Neural cell (in vitro differentiated cells): Measurements from ENCODE around the gene ABCG8. TPM values are rescaled to one million over a fixed set of nuclear protein-coding genes. Genes with fewer than 3 reads are reported as not detected.

ENCODE experiments used
- H2AFZ ChIP-seq: fragments of 200-600, 300-800 bp; sonication (generic), shearing (Covaris generic); 2 replicates; pipeline ENCODE4 v1.6.0; 2014; ENCODE audit warnings: low read depth, mild to moderate bottlenecking, antibody characterized with exemption, low read length, moderate library complexity
- H3F3A ChIP-seq: fragments of 200-600 bp; shearing (Covaris generic); 2 replicates; pipeline ENCODE4 v1.6.1; 2016; ENCODE audit warnings: mild to moderate bottlenecking, moderate library complexity, mixed read lengths, antibody characterized with exemption, low read length; ENCODE audit not compliant: insufficient read depth, poor library complexity, severe bottlenecking
- H3K27ac ChIP-seq: fragments of 200-600, 300-800 bp; sonication (generic), shearing (Covaris generic); 2 replicates; pipeline ENCODE4 v1.5.1; 2014; ENCODE audit warnings: mild to moderate bottlenecking, low read length, moderate library complexity
- H3K27me3 ChIP-seq: fragments of 300-800, 200-600 bp; sonication (generic), shearing (Covaris generic); 2 replicates; pipeline ENCODE4 v1.6.0; 2014; ENCODE audit warnings: mild to moderate bottlenecking, low read depth, low read length, moderate library complexity; ENCODE audit not compliant: insufficient read depth
- H3K36me3 ChIP-seq: fragments of 300-800, 200-600 bp; sonication (generic), shearing (Covaris generic); 2 replicates; pipeline ENCODE4 v1.5.1; 2014; ENCODE audit warnings: mild to moderate bottlenecking, antibody characterized with exemption, low read length, moderate library complexity; ENCODE audit not compliant: insufficient read depth
- H3K4me2 ChIP-seq: fragments of 300-800, 200-600 bp; sonication (generic), shearing (Covaris generic); 2 replicates; pipeline ENCODE4 v1.6.0; 2014; ENCODE audit warnings: mild to moderate bottlenecking, low read length
- H3K4me3 ChIP-seq: fragments of 300-800, 200-600 bp; sonication (generic), shearing (Covaris generic); 2 replicates; pipeline ENCODE4 v1.5.1; 2014; ENCODE audit warnings: mild to moderate bottlenecking, low read length, moderate library complexity
- H3K79me2 ChIP-seq: fragments of 200-600 bp; shearing (Covaris generic); replicated peaks from 2 replicates; pipeline ENCODE4 v1.6.0; 2014; ENCODE audit warnings: mild to moderate bottlenecking, low read length, moderate library complexity; ENCODE audit not compliant: insufficient read depth
- H3K9ac ChIP-seq: fragments of 300-800, 200-600 bp; sonication (generic), shearing (Covaris generic); 2 replicates; pipeline ENCODE4 v1.6.1; 2016; ENCODE audit warnings: mild to moderate bottlenecking, low read length, mixed read lengths
- H3K9me2 ChIP-seq: fragments of 200-600 bp; shearing (Covaris generic); 2 replicates; pipeline ENCODE4 v1.6.1; 2016; ENCODE audit warnings: mild to moderate bottlenecking, low read length, mixed read lengths; ENCODE audit not compliant: insufficient read depth
- H3K9me3 ChIP-seq: fragments of 200-600, 300-800 bp; sonication (generic), shearing (Covaris generic); 2 replicates; pipeline ENCODE4 v1.6.1; 2016; ENCODE audit warnings: mild to moderate bottlenecking, mixed run types, low read length, moderate library complexity, mixed read lengths
- H4K20me1 ChIP-seq: fragments of 200-600 bp; shearing (Covaris generic); 2 replicates; pipeline ENCODE4 v1.6.1; 2016; ENCODE audit warnings: mild to moderate bottlenecking, mixed run types; ENCODE audit not compliant: insufficient read depth
- CTCF ChIP-seq: fragments of 450-650 bp; IDR thresholded peaks from 2 replicates; pipeline ENCODE4 v1.5.1; 2014; ENCODE audit warnings: antibody characterized with exemption, mild to moderate bottlenecking, moderate library complexity; ENCODE audit not compliant: poor library complexity, severe bottlenecking
- EP300 ChIP-seq: fragments of 450-650 bp; conservative IDR thresholded peaks from 2 replicates; pipeline ENCODE4 v1.6.1; 2014; ENCODE audit warnings: antibody characterized with exemption, mild to moderate bottlenecking, moderate library complexity; ENCODE audit not compliant: poor library complexity, severe bottlenecking
- EZH2 ChIP-seq: fragments of 200-600, 300-800 bp; shearing (Covaris generic), sonication (generic); IDR thresholded peaks from 2 replicates; pipeline ENCODE4 v1.6.1; 2014; ENCODE audit warnings: antibody characterized with exemption, low read length, borderline replicate concordance, mild to moderate bottlenecking; ENCODE audit not compliant: insufficient read depth, poor library complexity, severe bottlenecking
- MXI1 ChIP-seq: fragments of 450-650 bp; conservative IDR thresholded peaks from 2 replicates; pipeline ENCODE4 v1.6.1; 2014; ENCODE audit warnings: antibody characterized with exemption, mild to moderate bottlenecking; ENCODE audit not compliant: poor library complexity, severe bottlenecking
- POLR2AphosphoS5 ChIP-seq: IDR thresholded peaks from 2 replicates; pipeline ENCODE4 v1.6.1; 2012
- RAD21 ChIP-seq: fragments of 450-650 bp; conservative IDR thresholded peaks from 2 replicates; pipeline ENCODE4 v1.6.1; 2014; ENCODE audit warnings: antibody characterized with exemption, mild to moderate bottlenecking, moderate library complexity
- REST ChIP-seq: IDR thresholded peaks from 2 replicates; pipeline ENCODE4 v1.6.1; 2012; ENCODE audit warnings: borderline replicate concordance
- SMC3 ChIP-seq: fragments of 450-650 bp; conservative IDR thresholded peaks from 2 replicates; pipeline ENCODE4 v1.6.1; 2014; ENCODE audit warnings: antibody characterized with exemption, mild to moderate bottlenecking, moderate library complexity; ENCODE audit not compliant: poor library complexity
- TAF1 ChIP-seq: IDR thresholded peaks from 2 replicates; pipeline ENCODE4 v1.6.1; 2012; ENCODE audit warnings: low read depth
- polyA plus RNA-seq: library from polyadenylated mRNA; depleted of rRNA; stranded (reverse); fragments of >200 nt; gene quantifications from 2 replicates; pipeline ENCODE4 v1.2.3, GENCODE V29; 2014

ABCG8 gene
- polyA plus RNA-seq, 1 donor from 2014 or later, result 0.05 TPM

GRCh38 chr2:43792653-43793052 lies 46.1 kb upstream of the ABCG8 start:
- no peak overlapping the region for H2AFZ ChIP-seq
- no peaks in the 10 kb centered on the region for H4K20me1 ChIP-seq
- H3K9ac ChIP-seq, result no peak overlapping the region
- no peak overlapping the region for H3K4me3 ChIP-seq
- no peak overlapping the region for H3K4me2 ChIP-seq
- H3K27me3 ChIP-seq, result no peaks in the 10 kb centered on the region
- no peak overlapping the region for H3K27ac ChIP-seq
- no peaks in the 10 kb centered on the region for H3F3A ChIP-seq
- no peaks in the 10 kb centered on the region for H3K9me2 ChIP-seq
- H3K36me3 ChIP-seq, result no peaks in the 10 kb centered on the region
- no peaks in the 10 kb centered on the region for H3K79me2 ChIP-seq
- TF ChIP-seq REST (no peak), SMC3 (no peak), EZH2 (no peak), CTCF (no peak), RAD21 (no peak), EP300 (no peak), TAF1 (no peak), POLR2AphosphoS5 (no peak), MXI1 (no peak)
- H3K9me3 ChIP-seq, result no peaks in the 10 kb centered on the region

GRCh38 chr2:43794956-43795355 lies 43.8 kb upstream of the ABCG8 start:
- H3K27me3 ChIP-seq, result no peaks in the 10 kb centered on the region
- H3K4me3 ChIP-seq, result no peak overlapping the region
- H3K9me3 ChIP-seq, result no peaks in the 10 kb centered on the region
- no peak overlapping the region for H3K4me2 ChIP-seq
- H3F3A ChIP-seq, result no peaks in the 10 kb centered on the region
- H3K9me2 ChIP-seq, result no peaks in the 10 kb centered on the region
- TF ChIP-seq SMC3 (no peak), REST (no peak), EZH2 (no peak), MXI1 (no peak), EP300 (no peak), TAF1 (no peak), POLR2AphosphoS5 (no peak), CTCF (no peak), RAD21 (no peak)
- no peaks in the 10 kb centered on the region for H3K79me2 ChIP-seq
- H3K27ac ChIP-seq, result no peak overlapping the region
- no peak overlapping the region for H2AFZ ChIP-seq
- H3K9ac ChIP-seq, result no peak overlapping the region
- H4K20me1 ChIP-seq, result no peaks in the 10 kb centered on the region
- H3K36me3 ChIP-seq, result no peaks in the 10 kb centered on the region
